Bladder microvascular endothelial cell (primary cell): ENCODE measurements around the gene ANO6. TPM values are rescaled to one million over a fixed set of nuclear protein-coding genes. Genes with fewer than 3 reads are reported as not detected.

ENCODE experiments used
- total RNA-seq: library from RNA; depleted of rRNA; stranded (reverse); fragments of >200 nt; gene quantifications from 2 replicates; pipeline ENCODE4 v1.2.3, GENCODE V29; 2014

The ANO6 gene, protein sequence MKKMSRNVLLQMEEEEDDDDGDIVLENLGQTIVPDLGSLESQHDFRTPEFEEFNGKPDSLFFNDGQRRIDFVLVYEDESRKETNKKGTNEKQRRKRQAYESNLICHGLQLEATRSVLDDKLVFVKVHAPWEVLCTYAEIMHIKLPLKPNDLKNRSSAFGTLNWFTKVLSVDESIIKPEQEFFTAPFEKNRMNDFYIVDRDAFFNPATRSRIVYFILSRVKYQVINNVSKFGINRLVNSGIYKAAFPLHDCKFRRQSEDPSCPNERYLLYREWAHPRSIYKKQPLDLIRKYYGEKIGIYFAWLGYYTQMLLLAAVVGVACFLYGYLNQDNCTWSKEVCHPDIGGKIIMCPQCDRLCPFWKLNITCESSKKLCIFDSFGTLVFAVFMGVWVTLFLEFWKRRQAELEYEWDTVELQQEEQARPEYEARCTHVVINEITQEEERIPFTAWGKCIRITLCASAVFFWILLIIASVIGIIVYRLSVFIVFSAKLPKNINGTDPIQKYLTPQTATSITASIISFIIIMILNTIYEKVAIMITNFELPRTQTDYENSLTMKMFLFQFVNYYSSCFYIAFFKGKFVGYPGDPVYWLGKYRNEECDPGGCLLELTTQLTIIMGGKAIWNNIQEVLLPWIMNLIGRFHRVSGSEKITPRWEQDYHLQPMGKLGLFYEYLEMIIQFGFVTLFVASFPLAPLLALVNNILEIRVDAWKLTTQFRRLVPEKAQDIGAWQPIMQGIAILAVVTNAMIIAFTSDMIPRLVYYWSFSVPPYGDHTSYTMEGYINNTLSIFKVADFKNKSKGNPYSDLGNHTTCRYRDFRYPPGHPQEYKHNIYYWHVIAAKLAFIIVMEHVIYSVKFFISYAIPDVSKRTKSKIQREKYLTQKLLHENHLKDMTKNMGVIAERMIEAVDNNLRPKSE
- total RNA-seq, result 44.7 and 90.6 TPM in 2 replicates

DNA sequence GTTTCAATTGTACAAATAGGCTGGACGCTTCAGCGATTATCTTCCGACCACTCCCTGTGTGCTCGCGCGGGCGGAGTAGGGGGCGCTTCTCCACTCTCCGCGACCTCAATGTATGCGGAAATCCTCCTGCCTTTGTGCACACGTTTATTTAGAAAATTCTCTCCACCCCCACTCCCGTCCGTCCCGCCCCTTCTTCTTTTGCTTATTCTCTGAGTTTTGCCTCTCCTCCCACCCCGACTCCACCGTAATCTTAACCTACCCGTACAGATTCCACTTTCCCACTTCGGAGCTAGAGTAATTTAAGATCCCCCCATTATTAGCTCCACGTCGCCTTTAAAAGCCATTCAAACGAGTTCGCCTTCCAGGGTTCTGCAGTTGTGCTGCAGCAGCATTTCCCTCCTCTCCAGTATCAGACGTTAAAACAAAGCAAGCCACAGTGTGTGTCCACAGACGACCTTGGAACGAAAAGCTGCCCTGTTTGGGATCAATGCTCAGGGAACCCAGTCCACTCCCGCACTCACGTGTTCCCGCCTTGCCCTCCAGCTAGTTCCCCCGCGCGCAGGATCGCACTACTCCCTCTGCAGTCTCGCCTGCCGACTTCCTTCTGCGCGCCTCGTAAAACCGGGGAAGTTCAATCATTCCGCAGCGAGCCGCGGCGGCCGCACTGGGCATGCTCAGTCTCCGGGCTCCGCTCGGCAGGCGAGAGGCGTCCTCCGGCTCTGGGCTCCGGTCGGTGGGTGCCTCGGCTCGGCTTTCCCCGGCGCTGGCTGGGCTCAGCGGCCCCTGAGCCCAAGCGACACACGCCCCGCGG lies at the start of gene ANO6:
Gene ANO6 (plus strand): TSS at position 677 of the 811 bp plus-strand sequence. CDS start 227 bp downstream, outside the sequence.

Other genes starting within 250 kb of the ANO6 start
- not detected in 2 replicates for gene DBX2, start 165.0 kb upstream of the ANO6 start, total RNA-seq